Uterus (tissue), 2 donors: ENCODE data around the gene SNRNP70.

ENCODE experiments used
- POLR2A ChIP-seq, 2 donors: fragments of 450-650 bp; IDR thresholded peaks; one replicate each; pipeline ENCODE4 v1.6.1; 2016; ENCODE audit warnings: antibody characterized with exemption in 2 of 2, mild to moderate bottlenecking in 1 of 2, moderate library complexity in 1 of 2
- TF ChIP-seq, protein P1 (sequence below), 4 experiments: fragments of 200-600 bp in 2 of 4; fragments of 450-650 bp in 2 of 4; sonication (generic) in 2 of 4; IDR thresholded peaks; one replicate each; pipeline ENCODE4 v1.5.1; 2016 to 2019; ENCODE audit warnings: antibody characterized with exemption in 4 of 4, mild to moderate bottlenecking in 2 of 4, moderate library complexity in 1 of 4

DNA sequence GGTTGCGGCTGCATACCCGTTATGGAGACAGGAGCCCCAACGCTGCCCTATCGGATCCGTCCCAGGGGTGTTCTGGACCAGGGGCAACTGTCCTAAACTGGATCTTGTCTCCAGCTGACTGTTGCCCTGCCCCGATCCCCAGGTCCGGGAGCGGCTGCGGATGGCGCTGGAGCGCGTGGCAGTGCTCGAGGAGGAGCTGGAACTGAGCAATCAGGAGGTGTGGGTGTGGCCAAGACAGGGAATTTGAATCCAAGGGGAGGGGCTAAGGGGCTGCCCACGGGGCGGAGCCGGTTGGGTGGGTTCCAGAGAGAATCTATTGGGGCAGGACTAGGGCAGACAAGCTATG lies 44.0 kb downstream of the SNRNP70 start:
- no peak for TF ChIP-seq POLR2A (IDR thresholded peaks at IDR 0.05)
- TF ChIP-seq, protein P1, sequence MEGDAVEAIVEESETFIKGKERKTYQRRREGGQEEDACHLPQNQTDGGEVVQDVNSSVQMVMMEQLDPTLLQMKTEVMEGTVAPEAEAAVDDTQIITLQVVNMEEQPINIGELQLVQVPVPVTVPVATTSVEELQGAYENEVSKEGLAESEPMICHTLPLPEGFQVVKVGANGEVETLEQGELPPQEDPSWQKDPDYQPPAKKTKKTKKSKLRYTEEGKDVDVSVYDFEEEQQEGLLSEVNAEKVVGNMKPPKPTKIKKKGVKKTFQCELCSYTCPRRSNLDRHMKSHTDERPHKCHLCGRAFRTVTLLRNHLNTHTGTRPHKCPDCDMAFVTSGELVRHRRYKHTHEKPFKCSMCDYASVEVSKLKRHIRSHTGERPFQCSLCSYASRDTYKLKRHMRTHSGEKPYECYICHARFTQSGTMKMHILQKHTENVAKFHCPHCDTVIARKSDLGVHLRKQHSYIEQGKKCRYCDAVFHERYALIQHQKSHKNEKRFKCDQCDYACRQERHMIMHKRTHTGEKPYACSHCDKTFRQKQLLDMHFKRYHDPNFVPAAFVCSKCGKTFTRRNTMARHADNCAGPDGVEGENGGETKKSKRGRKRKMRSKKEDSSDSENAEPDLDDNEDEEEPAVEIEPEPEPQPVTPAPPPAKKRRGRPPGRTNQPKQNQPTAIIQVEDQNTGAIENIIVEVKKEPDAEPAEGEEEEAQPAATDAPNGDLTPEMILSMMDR (IDR thresholded peaks at IDR 0.05), result no peak
